WTC11 (cell line): ENCODE measurements around the gene ATP2A1. TPM values are rescaled to one million over a fixed set of nuclear protein-coding genes. Genes with fewer than 3 reads are reported as not detected.

ENCODE experiments used
- ATAC-seq: fragments of 200-7000 bp; cut with Tn5 transposase; 2 replicates; pipeline ENCODE4 v1.10.0; 2021; ENCODE audit warnings: mild to moderate bottlenecking, moderate library complexity
- CTCF ChIA-PET: fragments of 300-600 bp; sonication (Branson Sonifier 250); formaldehyde crosslinking; loops from one replicate; lab custom pipeline; 2021; ENCODE audit warnings: antibody characterized with exemption; lab: Charles Lee
- POLR2A ChIA-PET: fragments of 350-600 bp; sonication (Branson Sonifier 250); formaldehyde crosslinking; loops from one replicate; lab custom pipeline; 2021; ENCODE audit warnings: antibody characterized with exemption; lab: Charles Lee
- DNase-seq: peaks from one replicate; pipeline ENCODE4 v3.0.0; 2021; ENCODE audit warnings: low spot score
- H3K27ac Mint-ChIP-seq: 2 replicates; pipeline ENCODE4 v1.8.0; 2021; ENCODE audit warnings: mixed read lengths
- H3K27me3 Mint-ChIP-seq: 2 replicates; pipeline ENCODE4 v1.8.0; 2021; ENCODE audit warnings: low read depth, mild to moderate bottlenecking, moderate library complexity, mixed read lengths
- H3K36me3 Mint-ChIP-seq: 2 replicates; pipeline ENCODE4 v1.8.0; 2021; ENCODE audit warnings: mixed read lengths
- H3K4me1 Mint-ChIP-seq: 2 replicates; pipeline ENCODE4 v1.8.0; 2022; ENCODE audit warnings: mixed read lengths
- H3K4me3 Mint-ChIP-seq: 2 replicates; pipeline ENCODE4 v1.8.0; 2021; ENCODE audit warnings: mild to moderate bottlenecking, moderate library complexity, mixed read lengths
- H3K9me3 Mint-ChIP-seq: 2 replicates; pipeline ENCODE4 v1.8.0; 2021; ENCODE audit warnings: mixed read lengths
- CBFB ChIP-seq: sonication (generic); formaldehyde crosslinking; IDR thresholded peaks from 2 replicates; pipeline ENCODE4 v1.8.1; 2022; ENCODE audit warnings: mild to moderate bottlenecking, low read depth, missing genetic modification reagents
- CREM ChIP-seq: sonication (generic); formaldehyde crosslinking; IDR thresholded peaks from 2 replicates; pipeline ENCODE4 v1.8.1; 2022; ENCODE audit warnings: mild to moderate bottlenecking, missing genetic modification reagents, moderate library complexity
- ELF4 ChIP-seq: sonication (generic); formaldehyde crosslinking; IDR thresholded peaks from 2 replicates; pipeline ENCODE4 v1.8.1; 2022; ENCODE audit warnings: low read depth, mild to moderate bottlenecking, moderate library complexity, missing genetic modification reagents
- ETV6 ChIP-seq: sonication (generic); formaldehyde crosslinking; IDR thresholded peaks from 2 replicates; pipeline ENCODE4 v1.8.1; 2022; ENCODE audit warnings: mild to moderate bottlenecking, missing genetic modification reagents
- FOXK1 ChIP-seq: sonication (generic); formaldehyde crosslinking; IDR thresholded peaks from 2 replicates; pipeline ENCODE4 v1.8.0; 2022; ENCODE audit warnings: mild to moderate bottlenecking, moderate library complexity, missing genetic modification reagents
- GABPB1 ChIP-seq: sonication (generic); formaldehyde crosslinking; IDR thresholded peaks from 2 replicates; pipeline ENCODE4 v1.8.1; 2023; ENCODE audit warnings: mild to moderate bottlenecking, missing genetic modification reagents
- KAT7 ChIP-seq: sonication (generic); formaldehyde crosslinking; IDR thresholded peaks from 2 replicates; pipeline ENCODE4 v1.8.1; 2023; ENCODE audit warnings: missing genetic modification reagents, mild to moderate bottlenecking, borderline replicate concordance
- MXD4 ChIP-seq: fragments of 250-450 bp; sonication (Bioruptor Pico); IDR thresholded peaks from 2 replicates; pipeline ENCODE4 v1.8.0; 2021; ENCODE audit warnings: mild to moderate bottlenecking, moderate library complexity, borderline replicate concordance
- MYBL2 ChIP-seq: sonication (generic); formaldehyde crosslinking; IDR thresholded peaks from 2 replicates; pipeline ENCODE4 v1.8.1; 2023; ENCODE audit warnings: mild to moderate bottlenecking, moderate library complexity, missing genetic modification reagents
- NFE2L1 ChIP-seq: sonication (generic); formaldehyde crosslinking; IDR thresholded peaks from 2 replicates; pipeline ENCODE4 v1.8.1; 2023; ENCODE audit warnings: missing genetic modification reagents
- PRRX2 ChIP-seq: fragments of 250-450 bp; sonication (Bioruptor Pico); IDR thresholded peaks from 2 replicates; pipeline ENCODE4 v1.8.0; 2021; ENCODE audit warnings: mild to moderate bottlenecking
- SMAD3 ChIP-seq: sonication (generic); formaldehyde crosslinking; IDR thresholded peaks from 2 replicates; pipeline ENCODE4 v1.8.0; 2022; ENCODE audit warnings: missing genetic modification reagents, mild to moderate bottlenecking, borderline replicate concordance
- SP1 ChIP-seq: sonication (generic); formaldehyde crosslinking; conservative IDR thresholded peaks from 2 replicates; pipeline ENCODE4 v1.8.1; 2022; ENCODE audit warnings: missing genetic modification reagents
- ZBTB21 ChIP-seq: sonication (generic); formaldehyde crosslinking; IDR thresholded peaks from 2 replicates; pipeline ENCODE4 v1.8.1; 2023; ENCODE audit warnings: mild to moderate bottlenecking, missing genetic modification reagents, borderline replicate concordance
- ZNF423 ChIP-seq: fragments of 250-450 bp; sonication (Bioruptor Pico); IDR thresholded peaks from 2 replicates; pipeline ENCODE4 v2.1.2; 2022; ENCODE audit warnings: mild to moderate bottlenecking, moderate library complexity
- total RNA-seq: library from RNA; stranded (reverse); gene quantifications from 3 replicates; pipeline ENCODE4 v1.2.3, GENCODE V29; 2021
- TF ChIP-seq, protein P1 (sequence below): sonication (generic); formaldehyde crosslinking; IDR thresholded peaks from 2 replicates; pipeline ENCODE4 v1.8.1; 2023; ENCODE audit warnings: mild to moderate bottlenecking, moderate library complexity, missing genetic modification reagents
- TF ChIP-seq, protein P2 (sequence below): sonication (generic); formaldehyde crosslinking; IDR thresholded peaks from 2 replicates; pipeline ENCODE4 v1.8.1; 2023; ENCODE audit warnings: mild to moderate bottlenecking, missing genetic modification reagents, moderate library complexity
- TF ChIP-seq, protein P3 (sequence below): sonication (generic); formaldehyde crosslinking; IDR thresholded peaks from 2 replicates; pipeline ENCODE4 v1.8.0; 2022; ENCODE audit warnings: mild to moderate bottlenecking, missing genetic modification reagents
- TF ChIP-seq, protein P4 (sequence below): sonication (generic); formaldehyde crosslinking; IDR thresholded peaks from 2 replicates; pipeline ENCODE4 v1.8.1; 2023; ENCODE audit warnings: mild to moderate bottlenecking, missing genetic modification reagents, borderline replicate concordance
- TF ChIP-seq, protein P5 (sequence below): sonication (generic); formaldehyde crosslinking; conservative IDR thresholded peaks from 2 replicates; pipeline ENCODE4 v1.8.1; 2023; ENCODE audit warnings: mild to moderate bottlenecking, low read depth, missing genetic modification reagents, moderate library complexity
- TF ChIP-seq, protein P6 (sequence below): sonication (generic); formaldehyde crosslinking; IDR thresholded peaks from 2 replicates; pipeline ENCODE4 v1.8.1; 2022; ENCODE audit warnings: mild to moderate bottlenecking, moderate library complexity, missing genetic modification reagents
- TF ChIP-seq, protein P7 (sequence below): sonication (generic); formaldehyde crosslinking; IDR thresholded peaks from 2 replicates; pipeline ENCODE4 v1.8.0; 2022; ENCODE audit warnings: mild to moderate bottlenecking, missing genetic modification reagents

Gene ATP2A1
- total RNA-seq, 1 experiment from 2014 or later: 6.4 TPM

DNA sequence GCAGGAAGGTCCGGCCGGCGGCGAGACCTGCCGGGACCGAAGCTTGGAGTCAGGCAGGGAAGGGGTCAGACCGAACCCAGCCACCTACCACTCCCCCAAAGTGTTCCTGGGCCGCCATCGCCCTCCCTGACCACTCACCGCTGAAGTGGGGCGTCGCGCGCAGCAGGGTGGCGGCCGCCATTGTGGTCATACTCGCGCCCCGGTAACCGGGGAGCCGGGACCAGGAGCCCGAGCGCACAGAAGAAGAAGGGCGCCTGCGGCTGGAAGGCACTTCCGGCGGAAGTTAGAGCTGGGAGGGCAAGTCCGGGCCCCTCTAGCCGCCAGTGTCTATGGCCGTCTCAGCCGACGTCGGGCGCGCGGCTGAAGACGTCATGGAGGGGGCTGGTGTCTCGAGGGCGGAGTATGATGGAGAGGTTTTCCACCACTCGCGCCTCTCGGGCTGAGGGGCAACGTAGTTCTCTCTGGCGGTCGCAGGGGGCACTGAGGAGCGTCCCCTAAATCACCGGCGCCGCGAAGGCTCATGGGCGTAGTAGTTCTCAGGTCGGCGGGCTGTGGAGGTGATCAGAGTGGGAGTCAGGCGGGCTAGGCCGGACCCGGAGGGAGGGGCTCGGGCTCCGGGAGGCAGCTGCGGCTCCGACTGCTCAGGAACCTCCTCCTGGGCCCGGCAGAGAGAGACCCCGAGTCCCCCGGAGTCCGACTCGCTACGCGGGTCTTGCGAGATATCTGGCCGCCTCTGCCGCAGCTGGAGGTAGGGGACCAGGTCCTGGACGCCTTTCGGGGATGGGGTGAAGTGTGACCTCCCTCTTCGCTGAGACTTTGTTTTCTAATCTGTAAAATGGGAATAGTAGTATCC, 32.0 kb upstream of the ATP2A1 start, which contains the start of gene TUFM:
Gene TUFM (minus strand): TSS at position 269 of the 853 bp plus-strand sequence. CDS start 79 bp downstream, at position 190.
- Mint-ChIP-seq H3K4me1 (peaks cover 14% of the 10 kb centered on the region), H3K27ac (peak within 1 kb of the TSS; percentile 96), H3K9me3 (no peaks in the 10 kb centered on the region), H3K36me3 (peaks cover 40% of the 10 kb centered on the region), H3K27me3 (no peaks in the 10 kb centered on the region; the same call in 1 of the 2 replicates), H3K4me3 (peak within 1 kb of the TSS; percentile 98)
- peak; percentile 96 for ATAC-seq
- DNase-seq: peak; percentile 99
- ChIA-PET CTCF (interaction anchor here (0.5 to 2.5 kb wide), 15 partner anchors 9 to 131 kb away, joined by 3 to 19 read pairs (median 4); partner anchors contain the start of genes ATXN2L, NFATC2IP, SH2B1 and SPNS1), POLR2A (interaction anchor here (0.5 to 1.8 kb wide), 4 partner anchors 17 to 35 kb away, joined by 3 to 10 read pairs (median 6); partner anchors contain the start of genes ATXN2L and SH2B1)
- TF ChIP-seq, protein P1, sequence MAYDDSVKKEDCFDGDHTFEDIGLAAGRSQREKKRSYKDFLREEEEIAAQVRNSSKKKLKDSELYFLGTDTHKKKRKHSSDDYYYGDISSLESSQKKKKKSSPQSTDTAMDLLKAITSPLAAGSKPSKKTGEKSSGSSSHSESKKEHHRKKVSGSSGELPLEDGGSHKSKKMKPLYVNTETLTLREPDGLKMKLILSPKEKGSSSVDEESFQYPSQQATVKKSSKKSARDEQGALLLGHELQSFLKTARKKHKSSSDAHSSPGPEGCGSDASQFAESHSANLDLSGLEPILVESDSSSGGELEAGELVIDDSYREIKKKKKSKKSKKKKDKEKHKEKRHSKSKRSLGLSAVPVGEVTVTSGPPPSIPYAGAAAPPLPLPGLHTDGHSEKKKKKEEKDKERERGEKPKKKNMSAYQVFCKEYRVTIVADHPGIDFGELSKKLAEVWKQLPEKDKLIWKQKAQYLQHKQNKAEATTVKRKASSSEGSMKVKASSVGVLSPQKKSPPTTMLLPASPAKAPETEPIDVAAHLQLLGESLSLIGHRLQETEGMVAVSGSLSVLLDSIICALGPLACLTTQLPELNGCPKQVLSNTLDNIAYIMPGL (CRISPR knock-in tag): peak; percentile 43; the same call in 1 of the 2 replicates
- TF ChIP-seq ELF4: no peak
- TF ChIP-seq KAT7 (CRISPR knock-in tag): peak; percentile 53; the same call in 1 of the 2 replicates
- 0 out of 2 replicates have a peak, but pooled peaks have one; percentile 70 for TF ChIP-seq CBFB
- peak; percentile 91 for TF ChIP-seq FOXK1 (CRISPR knock-in tag)
- TF ChIP-seq, protein P2, sequence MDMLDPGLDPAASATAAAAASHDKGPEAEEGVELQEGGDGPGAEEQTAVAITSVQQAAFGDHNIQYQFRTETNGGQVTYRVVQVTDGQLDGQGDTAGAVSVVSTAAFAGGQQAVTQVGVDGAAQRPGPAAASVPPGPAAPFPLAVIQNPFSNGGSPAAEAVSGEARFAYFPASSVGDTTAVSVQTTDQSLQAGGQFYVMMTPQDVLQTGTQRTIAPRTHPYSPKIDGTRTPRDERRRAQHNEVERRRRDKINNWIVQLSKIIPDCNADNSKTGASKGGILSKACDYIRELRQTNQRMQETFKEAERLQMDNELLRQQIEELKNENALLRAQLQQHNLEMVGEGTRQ (CRISPR knock-in tag): peak; percentile 42
- TF ChIP-seq MXD4 (CRISPR knock-in tag): no peak
- peak; percentile 97 for TF ChIP-seq CREM (CRISPR knock-in tag)
- no peak for TF ChIP-seq ZNF423 (CRISPR knock-in tag)
- TF ChIP-seq, protein P3, sequence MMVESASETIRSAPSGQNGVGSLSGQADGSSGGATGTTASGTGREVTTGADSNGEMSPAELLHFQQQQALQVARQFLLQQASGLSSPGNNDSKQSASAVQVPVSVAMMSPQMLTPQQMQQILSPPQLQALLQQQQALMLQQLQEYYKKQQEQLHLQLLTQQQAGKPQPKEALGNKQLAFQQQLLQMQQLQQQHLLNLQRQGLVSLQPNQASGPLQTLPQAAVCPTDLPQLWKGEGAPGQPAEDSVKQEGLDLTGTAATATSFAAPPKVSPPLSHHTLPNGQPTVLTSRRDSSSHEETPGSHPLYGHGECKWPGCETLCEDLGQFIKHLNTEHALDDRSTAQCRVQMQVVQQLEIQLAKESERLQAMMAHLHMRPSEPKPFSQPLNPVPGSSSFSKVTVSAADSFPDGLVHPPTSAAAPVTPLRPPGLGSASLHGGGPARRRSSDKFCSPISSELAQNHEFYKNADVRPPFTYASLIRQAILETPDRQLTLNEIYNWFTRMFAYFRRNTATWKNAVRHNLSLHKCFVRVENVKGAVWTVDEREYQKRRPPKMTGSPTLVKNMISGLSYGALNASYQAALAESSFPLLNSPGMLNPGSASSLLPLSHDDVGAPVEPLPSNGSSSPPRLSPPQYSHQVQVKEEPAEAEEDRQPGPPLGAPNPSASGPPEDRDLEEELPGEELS: no peak
- TF ChIP-seq, protein P4, sequence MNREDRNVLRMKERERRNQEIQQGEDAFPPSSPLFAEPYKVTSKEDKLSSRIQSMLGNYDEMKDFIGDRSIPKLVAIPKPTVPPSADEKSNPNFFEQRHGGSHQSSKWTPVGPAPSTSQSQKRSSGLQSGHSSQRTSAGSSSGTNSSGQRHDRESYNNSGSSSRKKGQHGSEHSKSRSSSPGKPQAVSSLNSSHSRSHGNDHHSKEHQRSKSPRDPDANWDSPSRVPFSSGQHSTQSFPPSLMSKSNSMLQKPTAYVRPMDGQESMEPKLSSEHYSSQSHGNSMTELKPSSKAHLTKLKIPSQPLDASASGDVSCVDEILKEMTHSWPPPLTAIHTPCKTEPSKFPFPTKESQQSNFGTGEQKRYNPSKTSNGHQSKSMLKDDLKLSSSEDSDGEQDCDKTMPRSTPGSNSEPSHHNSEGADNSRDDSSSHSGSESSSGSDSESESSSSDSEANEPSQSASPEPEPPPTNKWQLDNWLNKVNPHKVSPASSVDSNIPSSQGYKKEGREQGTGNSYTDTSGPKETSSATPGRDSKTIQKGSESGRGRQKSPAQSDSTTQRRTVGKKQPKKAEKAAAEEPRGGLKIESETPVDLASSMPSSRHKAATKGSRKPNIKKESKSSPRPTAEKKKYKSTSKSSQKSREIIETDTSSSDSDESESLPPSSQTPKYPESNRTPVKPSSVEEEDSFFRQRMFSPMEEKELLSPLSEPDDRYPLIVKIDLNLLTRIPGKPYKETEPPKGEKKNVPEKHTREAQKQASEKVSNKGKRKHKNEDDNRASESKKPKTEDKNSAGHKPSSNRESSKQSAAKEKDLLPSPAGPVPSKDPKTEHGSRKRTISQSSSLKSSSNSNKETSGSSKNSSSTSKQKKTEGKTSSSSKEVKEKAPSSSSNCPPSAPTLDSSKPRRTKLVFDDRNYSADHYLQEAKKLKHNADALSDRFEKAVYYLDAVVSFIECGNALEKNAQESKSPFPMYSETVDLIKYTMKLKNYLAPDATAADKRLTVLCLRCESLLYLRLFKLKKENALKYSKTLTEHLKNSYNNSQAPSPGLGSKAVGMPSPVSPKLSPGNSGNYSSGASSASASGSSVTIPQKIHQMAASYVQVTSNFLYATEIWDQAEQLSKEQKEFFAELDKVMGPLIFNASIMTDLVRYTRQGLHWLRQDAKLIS (CRISPR knock-in tag): no peak
- peak; percentile 95 for TF ChIP-seq SP1 (CRISPR knock-in tag)
- TF ChIP-seq, protein P5, sequence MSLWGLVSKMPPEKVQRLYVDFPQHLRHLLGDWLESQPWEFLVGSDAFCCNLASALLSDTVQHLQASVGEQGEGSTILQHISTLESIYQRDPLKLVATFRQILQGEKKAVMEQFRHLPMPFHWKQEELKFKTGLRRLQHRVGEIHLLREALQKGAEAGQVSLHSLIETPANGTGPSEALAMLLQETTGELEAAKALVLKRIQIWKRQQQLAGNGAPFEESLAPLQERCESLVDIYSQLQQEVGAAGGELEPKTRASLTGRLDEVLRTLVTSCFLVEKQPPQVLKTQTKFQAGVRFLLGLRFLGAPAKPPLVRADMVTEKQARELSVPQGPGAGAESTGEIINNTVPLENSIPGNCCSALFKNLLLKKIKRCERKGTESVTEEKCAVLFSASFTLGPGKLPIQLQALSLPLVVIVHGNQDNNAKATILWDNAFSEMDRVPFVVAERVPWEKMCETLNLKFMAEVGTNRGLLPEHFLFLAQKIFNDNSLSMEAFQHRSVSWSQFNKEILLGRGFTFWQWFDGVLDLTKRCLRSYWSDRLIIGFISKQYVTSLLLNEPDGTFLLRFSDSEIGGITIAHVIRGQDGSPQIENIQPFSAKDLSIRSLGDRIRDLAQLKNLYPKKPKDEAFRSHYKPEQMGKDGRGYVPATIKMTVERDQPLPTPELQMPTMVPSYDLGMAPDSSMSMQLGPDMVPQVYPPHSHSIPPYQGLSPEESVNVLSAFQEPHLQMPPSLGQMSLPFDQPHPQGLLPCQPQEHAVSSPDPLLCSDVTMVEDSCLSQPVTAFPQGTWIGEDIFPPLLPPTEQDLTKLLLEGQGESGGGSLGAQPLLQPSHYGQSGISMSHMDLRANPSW (CRISPR knock-in tag): no peak
- TF ChIP-seq, protein P6, sequence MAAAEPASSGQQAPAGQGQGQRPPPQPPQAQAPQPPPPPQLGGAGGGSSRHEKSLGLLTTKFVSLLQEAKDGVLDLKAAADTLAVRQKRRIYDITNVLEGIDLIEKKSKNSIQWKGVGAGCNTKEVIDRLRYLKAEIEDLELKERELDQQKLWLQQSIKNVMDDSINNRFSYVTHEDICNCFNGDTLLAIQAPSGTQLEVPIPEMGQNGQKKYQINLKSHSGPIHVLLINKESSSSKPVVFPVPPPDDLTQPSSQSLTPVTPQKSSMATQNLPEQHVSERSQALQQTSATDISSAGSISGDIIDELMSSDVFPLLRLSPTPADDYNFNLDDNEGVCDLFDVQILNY (CRISPR knock-in tag): no peak; the same call in 1 of the 2 replicates
- no peak for TF ChIP-seq PRRX2
- TF ChIP-seq NFE2L1 (CRISPR knock-in tag): no peak
- 0 out of 2 replicates have a peak, but pooled peaks have one; percentile 33 for TF ChIP-seq SMAD3 (CRISPR knock-in tag)
- TF ChIP-seq GABPB1 (CRISPR knock-in tag): peak; percentile 87
- peak; percentile 83; the same call in 1 of the 2 replicates for TF ChIP-seq ZBTB21 (CRISPR knock-in tag)
- peak; percentile 55 for TF ChIP-seq ETV6
- TF ChIP-seq MYBL2 (CRISPR knock-in tag): no peak
- TF ChIP-seq, protein P7, sequence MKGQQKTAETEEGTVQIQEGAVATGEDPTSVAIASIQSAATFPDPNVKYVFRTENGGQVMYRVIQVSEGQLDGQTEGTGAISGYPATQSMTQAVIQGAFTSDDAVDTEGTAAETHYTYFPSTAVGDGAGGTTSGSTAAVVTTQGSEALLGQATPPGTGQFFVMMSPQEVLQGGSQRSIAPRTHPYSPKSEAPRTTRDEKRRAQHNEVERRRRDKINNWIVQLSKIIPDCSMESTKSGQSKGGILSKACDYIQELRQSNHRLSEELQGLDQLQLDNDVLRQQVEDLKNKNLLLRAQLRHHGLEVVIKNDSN: no peak
